DND-41 (cell line): ENCODE measurements around the gene ZNF592.

Experiments used
- EZH2 ChIP-seq: IDR thresholded peaks from 3 replicates; pipeline ENCODE4 v1.6.1; 2012; ENCODE audit warnings: borderline replicate concordance, low read depth, mild to moderate bottlenecking, moderate library complexity, low read length, inconsistent platforms; ENCODE audit not compliant: severe bottlenecking
- TF ChIP-seq, protein P1 (sequence below): IDR thresholded peaks from 2 replicates; pipeline ENCODE4 v1.5.1; 2012; ENCODE audit warnings: borderline replicate concordance, low read length, moderate library complexity, mild to moderate bottlenecking; ENCODE audit not compliant: poor library complexity, severe bottlenecking; ENCODE audit errors: extremely low read depth

DNA sequence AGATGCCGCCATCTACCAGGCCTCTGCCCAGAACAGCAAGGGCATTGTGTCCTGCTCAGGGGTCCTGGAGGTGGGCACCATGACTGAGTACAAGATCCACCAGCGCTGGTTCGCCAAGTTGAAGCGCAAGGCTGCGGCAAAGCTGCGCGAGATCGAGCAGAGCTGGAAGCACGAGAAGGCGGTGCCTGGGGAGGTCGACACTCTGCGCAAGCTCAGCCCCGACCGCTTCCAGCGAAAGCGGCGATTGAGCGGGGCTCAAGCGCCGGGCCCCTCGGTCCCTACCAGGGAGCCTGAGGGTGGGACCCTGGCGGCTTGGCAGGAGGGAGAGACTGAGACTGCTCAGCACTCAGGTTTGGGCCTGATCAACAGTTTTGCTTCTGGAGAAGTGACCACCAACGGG, 91.3 kb downstream of the ZNF592 start:
- TF ChIP-seq, protein P1, sequence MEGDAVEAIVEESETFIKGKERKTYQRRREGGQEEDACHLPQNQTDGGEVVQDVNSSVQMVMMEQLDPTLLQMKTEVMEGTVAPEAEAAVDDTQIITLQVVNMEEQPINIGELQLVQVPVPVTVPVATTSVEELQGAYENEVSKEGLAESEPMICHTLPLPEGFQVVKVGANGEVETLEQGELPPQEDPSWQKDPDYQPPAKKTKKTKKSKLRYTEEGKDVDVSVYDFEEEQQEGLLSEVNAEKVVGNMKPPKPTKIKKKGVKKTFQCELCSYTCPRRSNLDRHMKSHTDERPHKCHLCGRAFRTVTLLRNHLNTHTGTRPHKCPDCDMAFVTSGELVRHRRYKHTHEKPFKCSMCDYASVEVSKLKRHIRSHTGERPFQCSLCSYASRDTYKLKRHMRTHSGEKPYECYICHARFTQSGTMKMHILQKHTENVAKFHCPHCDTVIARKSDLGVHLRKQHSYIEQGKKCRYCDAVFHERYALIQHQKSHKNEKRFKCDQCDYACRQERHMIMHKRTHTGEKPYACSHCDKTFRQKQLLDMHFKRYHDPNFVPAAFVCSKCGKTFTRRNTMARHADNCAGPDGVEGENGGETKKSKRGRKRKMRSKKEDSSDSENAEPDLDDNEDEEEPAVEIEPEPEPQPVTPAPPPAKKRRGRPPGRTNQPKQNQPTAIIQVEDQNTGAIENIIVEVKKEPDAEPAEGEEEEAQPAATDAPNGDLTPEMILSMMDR: no peak
- no peak for TF ChIP-seq EZH2
